ENCODE measurements around the gene ZNF431. TPM values are rescaled to one million over a fixed set of nuclear protein-coding genes. Genes with fewer than 3 reads are reported as not detected.

ZNF431 gene
- total RNA-seq, 4 donors from 2014 or later: 4.1 to 9.1 (median 4.8) TPM

- peak; percentile 85 for DNase-seq (ENCODE audit: extremely low spot score)
- Histone ChIP-seq H3K27me3 (no peaks in the 10 kb centered on the region), H3K36me3 (peaks cover 13 to 63% (median 44%) of the 10 kb centered on the region in 4 donors), H3K4me1 (peaks cover 0 to 4% (median 4%) of the 10 kb centered on the region in 4 donors), H3K9me3 (no peaks in the 10 kb centered on the region), H3K4me3 (no peak overlapping the region), H3K27ac (replicated peaks in 1 of 4) (no peak overlapping the region)
- TF ChIP-seq, protein P1, sequence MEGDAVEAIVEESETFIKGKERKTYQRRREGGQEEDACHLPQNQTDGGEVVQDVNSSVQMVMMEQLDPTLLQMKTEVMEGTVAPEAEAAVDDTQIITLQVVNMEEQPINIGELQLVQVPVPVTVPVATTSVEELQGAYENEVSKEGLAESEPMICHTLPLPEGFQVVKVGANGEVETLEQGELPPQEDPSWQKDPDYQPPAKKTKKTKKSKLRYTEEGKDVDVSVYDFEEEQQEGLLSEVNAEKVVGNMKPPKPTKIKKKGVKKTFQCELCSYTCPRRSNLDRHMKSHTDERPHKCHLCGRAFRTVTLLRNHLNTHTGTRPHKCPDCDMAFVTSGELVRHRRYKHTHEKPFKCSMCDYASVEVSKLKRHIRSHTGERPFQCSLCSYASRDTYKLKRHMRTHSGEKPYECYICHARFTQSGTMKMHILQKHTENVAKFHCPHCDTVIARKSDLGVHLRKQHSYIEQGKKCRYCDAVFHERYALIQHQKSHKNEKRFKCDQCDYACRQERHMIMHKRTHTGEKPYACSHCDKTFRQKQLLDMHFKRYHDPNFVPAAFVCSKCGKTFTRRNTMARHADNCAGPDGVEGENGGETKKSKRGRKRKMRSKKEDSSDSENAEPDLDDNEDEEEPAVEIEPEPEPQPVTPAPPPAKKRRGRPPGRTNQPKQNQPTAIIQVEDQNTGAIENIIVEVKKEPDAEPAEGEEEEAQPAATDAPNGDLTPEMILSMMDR (IDR thresholded peaks at IDR 0.05): no peak
- TF ChIP-seq EP300 (IDR thresholded peaks at IDR 0.05): no peak
- no peak for TF ChIP-seq POLR2AphosphoS5 (IDR thresholded peaks at IDR 0.05)
- TF ChIP-seq POLR2A (IDR thresholded peaks at IDR 0.05; ENCODE audit: low read depth): no peak
- WGBS: 98% methylated on average over 6 of the region's 6 CpGs
- intact Hi-C loops (cut with DNase I): loop anchor here (10.0 kb wide), 1 partner anchor 125 kb away; the partner anchor contains the start of gene ZNF430
Measured at GRCh38 chr19:21149877-21150276, 8.0 kb downstream of the ZNF431 start.

- peaks cover 0 to 4% (median 4%) of the 10 kb centered on the region in 4 donors for H3K4me1 ChIP-seq
- 100% methylated on average over 1 of the region's 1 CpG for WGBS
- TF ChIP-seq POLR2A (IDR thresholded peaks at IDR 0.05; ENCODE audit: low read depth) (no peak), EP300 (IDR thresholded peaks at IDR 0.05) (no peak), POLR2AphosphoS5 (IDR thresholded peaks at IDR 0.05) (no peak)
- TF ChIP-seq, protein P1 (IDR thresholded peaks at IDR 0.05): no peak
- peaks cover 13 to 48% (median 37%) of the 10 kb centered on the region in 4 donors for H3K36me3 ChIP-seq
- H3K4me3 ChIP-seq: no peak overlapping the region
- H3K27ac ChIP-seq (replicated peaks in 1 of 4): no peak overlapping the region
- peak; percentile 39 for DNase-seq (ENCODE audit: extremely low spot score)
- intact Hi-C loops (cut with DNase I): no loop called here
- H3K27me3 ChIP-seq: no peaks in the 10 kb centered on the region
- peaks cover 0 to 9% (median 0%) of the 10 kb centered on the region in 4 donors for H3K9me3 ChIP-seq
Measured at GRCh38 chr19:21151460-21151859, 9.6 kb downstream of the ZNF431 start.

DNA sequence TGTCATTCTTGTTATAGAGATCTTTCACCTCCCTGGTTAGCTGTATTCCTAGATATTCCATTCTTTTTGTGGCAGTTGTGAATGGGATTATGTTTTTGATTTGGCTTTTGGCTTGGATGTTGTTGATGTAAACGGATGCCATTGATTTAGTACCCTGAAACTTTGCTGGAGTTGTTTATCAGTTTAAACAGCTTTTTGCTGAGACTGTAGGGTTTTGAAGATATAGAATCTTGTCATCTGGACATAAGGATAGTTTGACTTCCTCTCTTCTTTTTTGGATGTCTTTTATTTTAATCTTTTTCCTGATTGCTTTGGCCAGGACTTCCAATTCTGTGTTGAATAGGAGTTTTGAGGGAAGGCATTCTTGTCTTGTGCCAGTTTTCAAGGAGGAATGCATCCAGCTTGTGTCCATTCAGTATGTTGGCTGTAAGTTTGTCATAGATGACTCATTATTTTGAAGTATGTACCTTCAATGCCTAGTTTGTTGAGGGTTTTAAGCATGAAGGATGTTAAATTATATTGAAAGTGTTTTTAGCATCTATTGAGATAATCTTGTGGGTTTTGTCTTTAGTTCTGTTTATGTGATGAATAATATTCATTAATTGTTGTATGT lies 16.8 kb downstream of the ZNF431 start:
- no peak for TF ChIP-seq POLR2AphosphoS5 (IDR thresholded peaks at IDR 0.05)
- TF ChIP-seq POLR2A (IDR thresholded peaks at IDR 0.05; ENCODE audit: low read depth): no peak
- TF ChIP-seq, protein P1 (IDR thresholded peaks at IDR 0.05): no peak
- TF ChIP-seq EP300 (IDR thresholded peaks at IDR 0.05): no peak
- H3K36me3 ChIP-seq: peaks cover 0 to 18% (median 10%) of the 10 kb centered on the region in 4 donors
- WGBS: 75% methylated on average over 1 of the region's 1 CpG
- intact Hi-C loops (cut with DNase I): no loop called here
- no peak overlapping the region for H3K27ac ChIP-seq (replicated peaks in 1 of 4)
- H3K27me3 ChIP-seq: no peaks in the 10 kb centered on the region
- H3K4me3 ChIP-seq: no peak overlapping the region
- DNase-seq (ENCODE audit: extremely low spot score): no peak
- H3K9me3 ChIP-seq: peaks cover 0 to 9% (median 0%) of the 10 kb centered on the region in 4 donors
- H3K4me1 ChIP-seq: peaks cover 0 to 15% (median 9%) of the 10 kb centered on the region in 4 donors

DNA sequence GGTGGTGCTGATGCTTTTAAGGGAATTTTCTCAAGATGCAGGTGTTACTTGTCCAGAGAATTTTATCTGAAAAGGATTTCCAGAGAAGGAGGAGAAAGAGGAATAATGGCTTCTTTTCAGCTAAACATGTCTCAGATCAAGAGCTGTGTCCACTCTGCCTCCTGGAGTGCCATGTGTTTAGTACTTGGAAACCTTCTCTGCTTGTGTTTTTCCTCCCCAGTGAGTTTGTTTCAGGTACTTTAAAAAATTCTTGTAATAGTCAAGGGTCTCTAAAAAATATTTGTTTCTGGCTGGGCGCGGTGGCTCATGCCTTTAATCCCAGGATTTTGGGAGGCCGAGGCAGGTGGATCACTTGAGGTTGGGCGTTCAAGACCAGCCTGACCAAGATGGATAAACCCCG lies 22.7 kb downstream of the ZNF431 start:
- H3K4me3 ChIP-seq: no peak overlapping the region
- H3K9me3 ChIP-seq: no peaks in the 10 kb centered on the region
- H3K4me1 ChIP-seq: no peaks in the 10 kb centered on the region
- H3K27ac ChIP-seq (replicated peaks in 1 of 4): no peak overlapping the region
- no peaks in the 10 kb centered on the region for H3K27me3 ChIP-seq
- TF ChIP-seq, protein P1 (IDR thresholded peaks at IDR 0.05): no peak
- TF ChIP-seq POLR2AphosphoS5 (IDR thresholded peaks at IDR 0.05) (no peak), POLR2A (IDR thresholded peaks at IDR 0.05; ENCODE audit: low read depth) (no peak), EP300 (IDR thresholded peaks at IDR 0.05) (no peak)
- 92% methylated on average over 5 of the region's 5 CpGs for WGBS
- DNase-seq (ENCODE audit: extremely low spot score): no peak
- intact Hi-C loops (cut with DNase I): no loop called here
- peaks cover 2 to 53% (median 27%) of the 10 kb centered on the region in 4 donors for H3K36me3 ChIP-seq
